Gastrocnemius medialis (tissue), 4 donors: ENCODE results near the gene CADPS. TPM values are rescaled to one million over a fixed set of nuclear protein-coding genes. Genes with fewer than 3 reads are reported as not detected.

ENCODE experiments used
- ATAC-seq, 2 donors: fragments of 150-250 bp; one replicate each; pipeline ENCODE4 v1.9.1; 2016
- DNase-seq, 2 donors: peaks; one replicate each; pipeline ENCODE4 v3.0.0-alpha.2; 2019
- H3K27ac ChIP-seq, 4 donors: fragments of 200-600 bp; sonication (generic); 1 replicate in 1 of 4; 2 replicates in 3 of 4; pipeline ENCODE4 v1.5.1; 2016 to 2018; ENCODE audit warnings: mild to moderate bottlenecking in 2 of 4, moderate library complexity in 1 of 4
- H3K27me3 ChIP-seq, 3 donors: fragments of 200-600 bp; sonication (generic) in 2 of 3; 1 replicate in 1 of 3; 2 replicates in 2 of 3; pipeline versions ENCODE4 v1.5.1 to v1.6.0; 2016 to 2019; ENCODE audit warnings: mild to moderate bottlenecking in 1 of 3, moderate library complexity in 1 of 3
- H3K36me3 ChIP-seq, 2 donors: fragments of 200-600 bp; sonication (generic) in 1 of 2; one replicate each; pipeline ENCODE4 v1.5.1; 2017 to 2018
- H3K4me1 ChIP-seq, 2 donors: fragments of 200-600 bp; sonication (generic) in 1 of 2; one replicate each; pipeline ENCODE4 v1.5.1; 2016 to 2017; ENCODE audit warnings: mild to moderate bottlenecking in 2 of 2
- H3K4me3 ChIP-seq, 4 donors: fragments of 200-600 bp; sonication (generic) in 3 of 4; 1 replicate in 1 of 4; 2 replicates in 3 of 4; pipeline ENCODE4 v1.5.1; 2016 to 2019; ENCODE audit warnings: mild to moderate bottlenecking in 2 of 4
- H3K9me3 ChIP-seq, 3 donors: fragments of 200-600 bp; sonication (generic) in 2 of 3; 1 replicate in 1 of 3; 2 replicates in 2 of 3; pipeline ENCODE4 v1.5.1; 2016 to 2019
- CTCF ChIP-seq, 5 experiments: fragments of 450-650 bp in 3 of 5; fragments of 200-600 bp in 2 of 5; sonication (generic) in 2 of 5; IDR thresholded peaks in 4 of 5; conservative IDR thresholded peaks in 1 of 5; 1 replicate in 4 of 5; 2 replicates in 1 of 5; pipeline ENCODE4 v1.5.1; 2016 to 2019; ENCODE audit warnings: antibody characterized with exemption in 5 of 5, mild to moderate bottlenecking in 3 of 5, moderate library complexity in 3 of 5
- POLR2A ChIP-seq, 2 donors: fragments of 450-650 bp; IDR thresholded peaks; one replicate each; pipeline ENCODE4 v1.6.1; 2017; ENCODE audit warnings: antibody characterized with exemption in 2 of 2, mild to moderate bottlenecking in 2 of 2, moderate library complexity in 2 of 2
- in situ Hi-C, 4 donors: fragments of 200-750 bp; cut with MboI; loops; one replicate each; pipeline versions ENCODE4 v1.15.0 to v1.8.0; 2017; ENCODE audit warnings: low sequenced_read_pairs in 4 of 4
- intact Hi-C: fragments of 100-400 bp; cut with DNase I; formaldehyde crosslinking; loops from one replicate; pipeline ENCODE4 v1.15.1; 2023; ENCODE audit warnings: low total_unique reads
- total RNA-seq, 4 donors: library from RNA; depleted of rRNA; stranded (reverse); fragments of >200 nt; gene quantifications; one replicate each; pipeline versions ENCODE4 v1.1.0 to v1.2.3, GENCODE V29; 2016

Gene CADPS
- total RNA-seq, 4 donors from 2014 or later: 2.1 TPM; not detected in 3

GRCh38 chr3:62755285-62755684 lies 119.9 kb downstream of the CADPS start:
- no peaks in the 10 kb centered on the region for H3K27me3 ChIP-seq
- ATAC-seq: no peak
- no peak overlapping the region for H3K27ac ChIP-seq
- no peaks in the 10 kb centered on the region for H3K36me3 ChIP-seq
- no peak for TF ChIP-seq POLR2A (IDR thresholded peaks at IDR 0.05)
- TF ChIP-seq CTCF (IDR thresholded peaks at IDR 0.05 in 4 of 5, conservative IDR thresholded peaks at IDR 0.05 in 1 of 5): no peak
- no peaks in the 10 kb centered on the region for H3K9me3 ChIP-seq
- intact Hi-C loops (no loop called here), in situ Hi-C loops (no loop called here)
- H3K4me1 ChIP-seq: no peaks in the 10 kb centered on the region
- H3K4me3 ChIP-seq: no peak overlapping the region
- DNase-seq: no peak

GRCh38 chr3:62749657-62750056 lies 125.6 kb downstream of the CADPS start:
- no peak for TF ChIP-seq POLR2A (IDR thresholded peaks at IDR 0.05)
- TF ChIP-seq CTCF (IDR thresholded peaks at IDR 0.05 in 4 of 5, conservative IDR thresholded peaks at IDR 0.05 in 1 of 5): no peak
- intact Hi-C loops: no loop called here
- Histone ChIP-seq H3K27me3 (no peaks in the 10 kb centered on the region), H3K4me1 (no peaks in the 10 kb centered on the region), H3K4me3 (no peak overlapping the region), H3K27ac (no peak overlapping the region), H3K9me3 (no peaks in the 10 kb centered on the region), H3K36me3 (no peaks in the 10 kb centered on the region)
- ATAC-seq (no peak), DNase-seq (no peak)
- in situ Hi-C loops: no loop called here

GRCh38 chr3:62749130-62749529 lies 126.1 kb downstream of the CADPS start:
- in situ Hi-C loops: no loop called here

GRCh38 chr3:62737449-62737848 lies 137.8 kb downstream of the CADPS start:
- DNase-seq (no peak), ATAC-seq (no peak)
- H3K27ac ChIP-seq: no peak overlapping the region
- H3K4me3 ChIP-seq: no peak overlapping the region
- H3K36me3 ChIP-seq: no peaks in the 10 kb centered on the region
- H3K4me1 ChIP-seq: no peaks in the 10 kb centered on the region
- no peaks in the 10 kb centered on the region for H3K9me3 ChIP-seq
- in situ Hi-C loops (no loop called here), intact Hi-C loops (no loop called here)
- H3K27me3 ChIP-seq: no peaks in the 10 kb centered on the region
- TF ChIP-seq POLR2A (IDR thresholded peaks at IDR 0.05): no peak
- TF ChIP-seq CTCF (IDR thresholded peaks at IDR 0.05 in 4 of 5, conservative IDR thresholded peaks at IDR 0.05 in 1 of 5): no peak

More at GRCh38 chr3:62749130-62749529, 126.1 kb downstream of the CADPS start:
- no peaks in the 10 kb centered on the region for H3K4me1 ChIP-seq
- H3K36me3 ChIP-seq: no peaks in the 10 kb centered on the region
- H3K4me3 ChIP-seq: no peak overlapping the region
- DNase-seq (no peak), ATAC-seq (no peak)
- intact Hi-C loops: no loop called here
- H3K27me3 ChIP-seq: no peaks in the 10 kb centered on the region
- H3K9me3 ChIP-seq: no peaks in the 10 kb centered on the region
- no peak overlapping the region for H3K27ac ChIP-seq
- no peak for TF ChIP-seq CTCF (IDR thresholded peaks at IDR 0.05 in 4 of 5, conservative IDR thresholded peaks at IDR 0.05 in 1 of 5)
- TF ChIP-seq POLR2A (IDR thresholded peaks at IDR 0.05): no peak

- no peaks in the 10 kb centered on the region for H3K9me3 ChIP-seq
- in situ Hi-C loops: no loop called here
- H3K27me3 ChIP-seq: no peaks in the 10 kb centered on the region
- DNase-seq: no peak
- no peak overlapping the region for H3K27ac ChIP-seq
- no peak overlapping the region for H3K4me3 ChIP-seq
- H3K36me3 ChIP-seq: no peaks in the 10 kb centered on the region
- H3K4me1 ChIP-seq: no peaks in the 10 kb centered on the region
- TF ChIP-seq CTCF (IDR thresholded peaks at IDR 0.05 in 4 of 5, conservative IDR thresholded peaks at IDR 0.05 in 1 of 5): no peak
- TF ChIP-seq POLR2A (IDR thresholded peaks at IDR 0.05): no peak
- ATAC-seq: no peak
- intact Hi-C loops: no loop called here
Observed at GRCh38 chr3:62735510-62735909, 139.7 kb downstream of the CADPS start.
